Loucy (cell line): ENCODE measurements around the gene ADCY2.

Source experiments
- H2AFZ ChIP-seq: fragments of 200-600 bp; sonication (generic); 2 replicates; pipeline ENCODE4 v1.6.0; 2016; ENCODE audit warnings: antibody characterized with exemption, mild to moderate bottlenecking, low read length, moderate library complexity
- H3F3A ChIP-seq: fragments of 200-600 bp; 2 replicates; pipeline ENCODE4 v1.6.0; 2016; ENCODE audit warnings: antibody characterized with exemption, low read depth, mild to moderate bottlenecking
- H3K27me3 ChIP-seq: fragments of 200-600 bp; sonication (generic); 2 replicates; pipeline ENCODE4 v1.6.1; 2014; ENCODE audit warnings: low read length, mild to moderate bottlenecking; ENCODE audit not compliant: insufficient read depth, poor library complexity, severe bottlenecking
- H3K36me3 ChIP-seq: fragments of 200-600 bp; sonication (generic); 2 replicates; pipeline ENCODE4 v1.6.1; 2016; ENCODE audit warnings: low read length; ENCODE audit not compliant: insufficient read depth
- H3K4me1 ChIP-seq: fragments of 200-600 bp; sonication (generic); 2 replicates; pipeline ENCODE4 v1.5.1; 2014; ENCODE audit warnings: low read length, mild to moderate bottlenecking; ENCODE audit not compliant: insufficient read depth, poor library complexity, severe bottlenecking
- H3K4me2 ChIP-seq: fragments of 200-600 bp; sonication (generic); 2 replicates; pipeline ENCODE4 v1.6.0; 2014; ENCODE audit warnings: antibody characterized with exemption, low read length, low read depth, mild to moderate bottlenecking; ENCODE audit not compliant: poor library complexity, severe bottlenecking
- H3K4me3 ChIP-seq: fragments of 200-600 bp; sonication (generic); 2 replicates; pipeline ENCODE4 v1.5.1; 2014; ENCODE audit warnings: low read length, mild to moderate bottlenecking, mixed read lengths; ENCODE audit not compliant: poor library complexity, severe bottlenecking
- H3K79me2 ChIP-seq: fragments of 200-600 bp; sonication (generic); 2 replicates; pipeline ENCODE4 v1.6.1; 2014; ENCODE audit warnings: low read length; ENCODE audit not compliant: insufficient read depth
- H3K9ac ChIP-seq: fragments of 200-600 bp; sonication (generic); 2 replicates; pipeline ENCODE4 v1.6.0; 2014; ENCODE audit warnings: mild to moderate bottlenecking, low read depth, low read length, moderate library complexity; ENCODE audit not compliant: poor library complexity, severe bottlenecking
- H3K9me2 ChIP-seq: fragments of 200-600 bp; sonication (generic); replicated peaks from 2 replicates; pipeline ENCODE4 v1.6.1; 2016; ENCODE audit warnings: low read depth, low read length, mixed read lengths
- H3K9me3 ChIP-seq: fragments of 200-600 bp; sonication (generic); 2 replicates; pipeline ENCODE4 v1.6.1; 2014; ENCODE audit warnings: mild to moderate bottlenecking, antibody characterized with exemption, low read length, low read depth; ENCODE audit not compliant: insufficient read depth
- H4K20me1 ChIP-seq: fragments of 200-600 bp; sonication (generic); 2 replicates; pipeline ENCODE4 v1.6.0; 2014; ENCODE audit warnings: antibody characterized with exemption, low read length, mild to moderate bottlenecking; ENCODE audit not compliant: insufficient read depth, poor library complexity, severe bottlenecking
- EZH2phosphoT487 ChIP-seq: fragments of 200-600 bp; IDR thresholded peaks from 2 replicates; pipeline ENCODE4 v1.6.1; 2018; ENCODE audit warnings: antibody characterized with exemption, mild to moderate bottlenecking, moderate library complexity, borderline replicate concordance
- TF ChIP-seq, protein P1 (sequence below): fragments of 200-600 bp; sonication (generic); conservative IDR thresholded peaks from 2 replicates; pipeline ENCODE4 v1.5.1; 2014; ENCODE audit warnings: mild to moderate bottlenecking, antibody characterized with exemption, low read length

ADCY2 gene

GRCh38 chr5:7393921-7394799 is 1.8 kb upstream of the ADCY2 start:
- Histone ChIP-seq H3K9me2 (no peaks in the 10 kb centered on the region), H3F3A (no peaks in the 10 kb centered on the region), H3K27me3 (no peaks in the 10 kb centered on the region), H2AFZ (no peak overlapping the region), H3K9me3 (no peaks in the 10 kb centered on the region), H3K9ac (no peak overlapping the region), H4K20me1 (no peaks in the 10 kb centered on the region), H3K79me2 (no peaks in the 10 kb centered on the region), H3K4me2 (no peak overlapping the region), H3K4me3 (no peak overlapping the region), H3K4me1 (no peaks in the 10 kb centered on the region), H3K36me3 (no peaks in the 10 kb centered on the region)
- TF ChIP-seq EZH2phosphoT487 = no peak
- TF ChIP-seq, protein P1, sequence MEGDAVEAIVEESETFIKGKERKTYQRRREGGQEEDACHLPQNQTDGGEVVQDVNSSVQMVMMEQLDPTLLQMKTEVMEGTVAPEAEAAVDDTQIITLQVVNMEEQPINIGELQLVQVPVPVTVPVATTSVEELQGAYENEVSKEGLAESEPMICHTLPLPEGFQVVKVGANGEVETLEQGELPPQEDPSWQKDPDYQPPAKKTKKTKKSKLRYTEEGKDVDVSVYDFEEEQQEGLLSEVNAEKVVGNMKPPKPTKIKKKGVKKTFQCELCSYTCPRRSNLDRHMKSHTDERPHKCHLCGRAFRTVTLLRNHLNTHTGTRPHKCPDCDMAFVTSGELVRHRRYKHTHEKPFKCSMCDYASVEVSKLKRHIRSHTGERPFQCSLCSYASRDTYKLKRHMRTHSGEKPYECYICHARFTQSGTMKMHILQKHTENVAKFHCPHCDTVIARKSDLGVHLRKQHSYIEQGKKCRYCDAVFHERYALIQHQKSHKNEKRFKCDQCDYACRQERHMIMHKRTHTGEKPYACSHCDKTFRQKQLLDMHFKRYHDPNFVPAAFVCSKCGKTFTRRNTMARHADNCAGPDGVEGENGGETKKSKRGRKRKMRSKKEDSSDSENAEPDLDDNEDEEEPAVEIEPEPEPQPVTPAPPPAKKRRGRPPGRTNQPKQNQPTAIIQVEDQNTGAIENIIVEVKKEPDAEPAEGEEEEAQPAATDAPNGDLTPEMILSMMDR = no peak

DNA sequence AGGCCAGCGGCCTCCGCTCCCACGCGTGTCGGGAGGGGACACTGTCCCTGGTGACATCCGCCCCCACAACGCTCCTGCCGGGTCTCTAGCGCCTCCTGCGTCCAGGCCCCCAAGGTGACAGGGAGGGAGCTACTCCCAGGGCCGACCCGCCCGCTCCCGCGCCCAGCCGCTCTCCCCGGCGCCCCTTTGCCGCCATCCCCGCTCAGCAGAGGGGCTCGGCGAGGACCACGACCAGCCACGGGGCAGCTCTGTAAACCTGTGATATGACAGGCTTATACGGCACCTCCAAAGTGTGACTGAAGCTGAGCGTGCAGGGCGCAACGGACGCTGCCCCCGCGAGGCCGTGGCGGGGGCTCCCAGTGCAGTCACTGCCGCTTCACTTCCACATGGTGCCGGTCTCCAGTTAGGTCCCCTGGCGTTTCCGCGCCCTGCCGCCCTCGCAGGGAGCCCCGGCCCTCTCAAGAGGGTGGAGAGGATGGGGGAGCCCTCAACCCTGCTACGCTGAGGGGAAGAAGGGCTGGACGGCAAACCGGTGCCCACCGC is 978 bp upstream of the ADCY2 start:
- no peaks in the 10 kb centered on the region for H3K9me3 ChIP-seq
- H3F3A ChIP-seq = no peaks in the 10 kb centered on the region
- no peaks in the 10 kb centered on the region for H3K27me3 ChIP-seq
- no peaks in the 10 kb centered on the region for H4K20me1 ChIP-seq
- no peaks in the 10 kb centered on the region for H3K4me1 ChIP-seq
- H3K9ac ChIP-seq = no peak overlapping the region
- no peaks in the 10 kb centered on the region for H3K36me3 ChIP-seq
- H3K9me2 ChIP-seq = no peaks in the 10 kb centered on the region
- H2AFZ ChIP-seq = no peak overlapping the region
- no peak overlapping the region for H3K4me2 ChIP-seq
- no peaks in the 10 kb centered on the region for H3K79me2 ChIP-seq
- no peak for TF ChIP-seq EZH2phosphoT487
- TF ChIP-seq, protein P1 = no peak
- no peak overlapping the region for H3K4me3 ChIP-seq

- H3K36me3 ChIP-seq = no peaks in the 10 kb centered on the region
- no peak overlapping the region for H2AFZ ChIP-seq
- H4K20me1 ChIP-seq = no peaks in the 10 kb centered on the region
- no peaks in the 10 kb centered on the region for H3K27me3 ChIP-seq
- no peak for TF ChIP-seq EZH2phosphoT487
- TF ChIP-seq, protein P1 = no peak
- H3F3A ChIP-seq = no peaks in the 10 kb centered on the region
- no peaks in the 10 kb centered on the region for H3K9me2 ChIP-seq
- H3K4me3 ChIP-seq = no peak overlapping the region
- no peak overlapping the region for H3K4me2 ChIP-seq
- H3K4me1 ChIP-seq = no peaks in the 10 kb centered on the region
- no peak overlapping the region for H3K9ac ChIP-seq
- H3K9me3 ChIP-seq = no peaks in the 10 kb centered on the region
- no peaks in the 10 kb centered on the region for H3K79me2 ChIP-seq
Observed at GRCh38 chr5:7395432-7395946, 449 bp upstream of the ADCY2 start.
